Kidney tubule cell (primary cell): Measurements from ENCODE around the gene TMEM255B.

ENCODE experiments used
- DNase-seq: peaks from one replicate; pipeline ENCODE4 v3.0.0-alpha.2; 2018; ENCODE audit warnings: low spot score

The TMEM255B gene

DNA sequence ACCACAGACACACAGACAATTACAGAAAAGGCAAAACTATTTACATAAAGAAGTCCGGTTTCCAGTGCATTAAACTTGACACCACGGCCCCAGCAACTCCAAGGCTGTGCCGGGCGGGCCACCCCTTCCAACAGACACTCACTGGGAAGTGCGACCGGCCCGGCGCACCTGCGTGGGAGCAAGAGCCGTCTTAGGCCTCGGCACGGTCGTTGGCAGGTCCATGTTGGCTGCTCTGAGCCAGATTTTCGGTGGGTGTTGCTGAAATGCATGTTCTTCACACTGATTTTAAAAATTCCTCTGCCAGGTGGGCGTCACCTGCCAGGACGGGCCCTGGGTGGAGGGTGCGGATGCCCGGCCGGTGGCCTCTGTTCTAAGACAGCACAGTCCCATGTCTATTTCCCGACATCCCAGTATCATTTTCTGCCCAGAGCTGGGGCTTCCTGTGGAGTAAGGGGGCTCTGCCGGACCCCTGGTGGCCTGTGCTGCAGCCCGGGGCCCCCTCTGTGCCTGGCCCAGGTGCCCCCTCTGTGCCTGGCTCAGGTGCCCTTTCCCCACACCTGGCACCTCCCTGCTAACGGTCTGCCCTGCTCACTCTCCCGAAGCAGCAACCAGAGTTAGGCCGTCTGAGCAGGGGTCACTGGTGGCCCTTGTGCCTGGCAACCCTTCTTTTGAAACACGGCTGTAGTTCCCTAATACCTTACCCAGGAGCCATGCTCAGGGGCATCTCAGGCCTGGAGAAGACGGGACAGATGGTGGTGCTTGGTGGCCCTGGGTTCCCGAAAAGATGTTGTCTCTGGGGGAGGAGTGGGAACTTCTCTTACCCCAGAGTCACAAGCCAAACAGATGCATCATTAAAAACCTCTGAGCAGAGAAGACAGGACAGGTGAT lies 9.2 kb downstream of the TMEM255B start:
- DNase-seq: no peak

DNA sequence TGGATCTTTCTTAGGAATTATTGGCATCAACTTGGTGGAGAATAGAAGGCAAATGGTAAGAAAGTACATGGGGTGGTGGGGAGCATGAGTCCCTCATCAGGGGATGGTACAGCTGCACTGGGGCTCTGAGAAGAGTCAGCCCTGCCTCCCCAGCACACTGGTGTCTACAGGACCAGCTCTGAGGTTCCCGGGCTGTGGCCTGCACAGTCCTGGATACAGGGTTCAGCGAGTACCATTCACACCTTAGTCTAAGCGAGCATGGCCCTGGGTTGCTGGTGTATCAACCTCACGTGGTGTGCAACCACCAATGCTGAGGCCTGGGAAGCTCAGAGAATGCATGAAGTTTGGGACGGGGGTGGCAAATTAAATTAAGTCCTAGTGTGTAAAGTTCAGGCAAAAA lies 10.1 kb downstream of the TMEM255B start:
- no peak for DNase-seq

DNA sequence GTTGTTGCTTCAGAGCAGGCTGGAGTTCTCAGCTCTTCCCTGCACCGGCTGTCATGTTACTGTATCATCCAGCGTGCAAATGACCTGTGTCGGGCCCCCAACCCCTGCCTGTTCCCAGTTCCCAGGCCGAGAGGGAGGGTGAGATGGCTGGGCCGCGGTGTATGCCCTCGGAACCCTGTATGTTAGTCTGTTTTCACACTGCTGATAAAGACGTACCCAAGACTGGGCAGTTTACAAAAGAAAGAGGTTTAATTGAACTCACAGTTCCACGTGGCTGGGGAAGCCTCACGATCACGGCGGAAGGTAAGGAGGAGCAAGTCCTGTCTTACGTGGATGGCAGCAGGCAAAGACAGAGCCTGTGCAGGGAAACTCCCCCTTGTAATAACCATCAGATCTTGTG lies 10.9 kb downstream of the TMEM255B start:
- peak; percentile 37 for DNase-seq

DNA sequence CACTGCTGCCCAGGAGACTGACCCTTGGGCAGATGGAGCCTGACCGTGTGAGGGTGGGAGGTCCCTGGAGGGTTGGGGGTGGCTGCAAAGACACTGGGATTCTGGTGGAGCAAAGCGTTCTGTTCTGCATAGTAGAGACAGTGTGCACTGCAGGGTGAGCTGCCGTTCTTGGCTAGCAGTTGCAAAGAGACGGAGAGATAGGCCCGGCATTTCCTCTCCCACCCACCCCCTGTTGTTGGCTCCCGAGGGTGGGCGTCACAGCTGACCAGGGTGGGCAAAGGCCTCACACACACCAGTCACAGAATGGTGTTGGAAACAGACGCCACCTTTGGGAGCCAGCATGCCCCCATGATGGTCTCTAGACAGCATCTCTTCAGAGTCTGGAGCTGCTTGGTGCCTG lies 11.4 kb downstream of the TMEM255B start:
- DNase-seq: no peak

DNA sequence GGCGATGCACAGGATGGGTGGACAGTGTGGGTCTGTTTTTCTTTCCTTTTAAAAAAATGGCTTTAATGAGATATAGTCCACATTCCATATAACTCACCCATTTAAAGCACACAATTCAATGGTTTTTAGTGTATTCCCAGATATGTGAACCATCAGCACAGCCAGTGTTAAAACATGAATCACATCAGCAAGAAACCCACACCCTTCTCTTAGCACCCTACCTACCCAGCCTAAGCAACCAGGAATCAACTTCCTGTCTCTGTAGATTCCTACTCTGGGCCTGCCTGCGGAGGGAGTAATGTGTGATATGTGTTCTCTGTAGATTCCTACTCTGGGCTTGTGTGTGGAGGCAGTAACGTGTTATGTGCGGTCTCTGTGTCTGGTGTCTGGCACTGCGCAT lies 11.9 kb downstream of the TMEM255B start:
- DNase-seq: peak; percentile 20

DNA sequence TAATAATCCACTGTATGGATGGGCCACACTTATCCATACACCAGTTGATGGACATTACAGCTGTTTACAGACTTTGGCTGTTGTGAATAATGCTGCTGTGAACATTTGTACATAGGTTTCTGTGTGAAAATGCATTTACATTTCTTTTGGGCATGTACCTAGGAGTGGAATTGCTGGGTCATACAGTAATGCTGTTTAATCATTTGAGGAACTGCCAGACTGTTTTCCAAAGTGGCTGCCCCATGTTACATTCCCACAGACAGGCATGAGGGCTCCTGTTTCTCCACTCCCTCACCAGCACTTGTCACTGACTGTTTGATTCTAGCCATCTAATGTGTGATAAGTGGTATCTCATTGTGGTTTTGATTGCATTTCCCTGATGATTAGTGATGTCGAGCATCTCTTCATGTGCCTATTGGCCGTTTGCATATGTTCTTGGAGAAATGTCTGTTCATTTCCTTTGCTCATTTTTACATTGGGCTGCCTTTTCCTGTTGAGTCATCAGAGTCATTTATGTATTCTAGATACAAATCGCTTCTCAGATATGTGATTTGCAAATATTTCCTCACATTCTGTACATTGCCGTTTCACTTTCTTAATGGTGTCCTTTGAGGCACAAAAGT lies 12.8 kb downstream of the TMEM255B start:
- peak; percentile 41 for DNase-seq

DNA sequence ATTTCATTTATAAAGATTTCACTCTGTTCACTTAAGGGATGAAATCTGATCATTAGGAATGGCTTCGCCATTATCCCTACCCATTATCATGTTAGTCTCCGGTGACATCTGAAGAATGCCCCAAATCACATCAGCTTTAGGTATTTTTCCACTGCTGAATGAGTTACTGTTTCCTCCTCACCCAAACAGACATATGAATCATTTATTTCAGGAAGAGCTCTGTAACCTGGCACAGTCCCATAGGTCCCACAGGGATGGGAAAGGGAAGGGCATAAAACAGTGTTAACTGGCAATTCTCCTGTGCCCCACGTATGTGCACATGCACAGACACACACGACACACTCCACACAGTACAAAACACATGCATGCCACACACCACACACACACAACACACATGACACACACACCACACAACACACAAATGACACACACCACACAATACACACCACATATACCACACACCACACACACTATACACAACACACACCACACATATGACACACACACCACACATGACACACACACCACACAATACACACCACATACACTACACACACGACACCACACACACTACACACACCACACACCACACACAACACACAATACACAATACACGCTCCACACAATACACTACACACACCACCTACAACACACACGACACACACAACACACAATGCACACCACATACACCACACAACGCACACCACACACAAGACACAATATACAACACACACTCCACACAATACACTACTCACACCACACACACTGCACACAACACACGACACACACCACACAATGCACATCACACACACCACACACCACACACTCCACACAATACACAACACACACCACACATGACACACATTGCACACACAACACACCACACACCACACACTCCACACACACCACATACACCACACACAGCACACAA lies 15.4 kb downstream of the TMEM255B start:
- DNase-seq: peak; percentile 66

DNA sequence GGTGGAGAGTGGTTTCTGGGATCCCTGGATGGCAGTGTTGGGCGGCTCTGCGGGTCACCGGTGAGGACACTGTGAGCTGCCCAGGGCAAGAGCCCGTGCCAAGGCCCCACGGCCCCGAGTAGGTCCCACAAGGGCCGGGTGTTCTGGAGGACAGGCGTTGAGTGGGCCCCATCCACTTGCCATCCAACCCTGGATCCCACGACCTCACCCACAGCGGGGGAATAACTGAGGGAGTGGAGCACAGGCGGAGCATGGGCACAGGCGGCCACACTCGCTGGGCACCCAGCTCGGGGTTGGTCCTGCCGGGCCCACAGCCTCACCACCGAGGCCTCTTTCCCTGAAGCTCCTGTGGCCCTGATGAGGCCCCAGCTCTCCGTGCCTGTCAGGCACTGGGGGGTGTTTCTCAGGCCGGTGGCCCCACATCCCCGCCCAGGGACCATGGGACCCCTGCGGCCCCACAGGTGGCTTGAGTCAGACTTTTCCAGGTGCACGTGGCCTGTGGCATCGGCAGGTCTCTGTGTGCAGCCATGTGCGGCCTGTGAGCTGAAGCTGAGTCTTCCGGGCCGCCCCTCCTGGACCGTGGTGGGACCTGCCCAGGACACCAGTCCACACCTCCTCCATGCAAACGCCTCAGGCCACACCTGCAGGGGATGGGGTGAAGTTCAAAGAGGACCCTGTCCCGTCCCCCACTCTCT lies 16.6 kb downstream of the TMEM255B start:
- DNase-seq: no peak

DNA sequence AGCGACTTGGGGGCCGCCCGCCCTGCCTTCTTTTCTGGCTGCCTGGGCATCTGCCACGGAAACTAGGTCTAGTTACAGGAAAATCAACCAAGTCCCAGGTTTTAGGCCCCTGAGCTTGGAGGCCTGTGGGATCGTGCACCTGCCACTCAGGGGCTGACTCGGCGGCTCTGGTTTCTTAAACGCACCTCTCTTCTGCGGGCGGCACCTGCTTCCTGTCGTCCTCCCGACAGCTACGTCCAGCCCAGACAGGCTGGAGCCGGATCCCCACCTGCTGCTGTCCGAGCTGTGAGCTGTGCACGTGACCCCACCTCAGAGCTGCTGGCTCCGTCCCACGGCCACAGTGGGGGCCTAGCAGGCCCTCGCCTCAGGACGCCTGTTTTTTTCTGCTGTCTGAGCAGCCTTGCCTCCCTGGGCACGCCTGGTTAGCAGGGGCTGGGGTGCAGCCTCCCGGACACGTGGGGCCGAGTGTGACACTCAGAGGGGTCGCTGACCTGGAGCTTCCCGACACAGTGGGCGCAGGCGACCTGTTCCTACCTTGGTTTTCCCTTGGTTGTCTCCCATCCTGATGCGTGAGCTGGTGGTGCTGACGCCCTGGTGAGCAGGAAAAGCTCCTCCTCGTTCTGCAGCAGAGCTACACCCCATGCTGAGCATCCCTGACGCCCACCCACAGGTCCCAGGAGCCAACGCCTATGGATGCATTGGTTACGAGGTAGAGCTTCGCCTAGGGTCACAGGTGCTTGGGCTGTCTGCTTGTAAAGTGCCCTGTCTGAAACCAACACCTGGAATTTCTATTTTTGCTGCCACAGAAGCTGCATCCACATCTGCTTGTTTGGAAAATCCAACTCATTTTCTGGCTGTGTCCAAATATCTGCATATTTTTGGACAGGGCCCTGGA lies 17.5 kb downstream of the TMEM255B start:
- peak; percentile 7 for DNase-seq

DNA sequence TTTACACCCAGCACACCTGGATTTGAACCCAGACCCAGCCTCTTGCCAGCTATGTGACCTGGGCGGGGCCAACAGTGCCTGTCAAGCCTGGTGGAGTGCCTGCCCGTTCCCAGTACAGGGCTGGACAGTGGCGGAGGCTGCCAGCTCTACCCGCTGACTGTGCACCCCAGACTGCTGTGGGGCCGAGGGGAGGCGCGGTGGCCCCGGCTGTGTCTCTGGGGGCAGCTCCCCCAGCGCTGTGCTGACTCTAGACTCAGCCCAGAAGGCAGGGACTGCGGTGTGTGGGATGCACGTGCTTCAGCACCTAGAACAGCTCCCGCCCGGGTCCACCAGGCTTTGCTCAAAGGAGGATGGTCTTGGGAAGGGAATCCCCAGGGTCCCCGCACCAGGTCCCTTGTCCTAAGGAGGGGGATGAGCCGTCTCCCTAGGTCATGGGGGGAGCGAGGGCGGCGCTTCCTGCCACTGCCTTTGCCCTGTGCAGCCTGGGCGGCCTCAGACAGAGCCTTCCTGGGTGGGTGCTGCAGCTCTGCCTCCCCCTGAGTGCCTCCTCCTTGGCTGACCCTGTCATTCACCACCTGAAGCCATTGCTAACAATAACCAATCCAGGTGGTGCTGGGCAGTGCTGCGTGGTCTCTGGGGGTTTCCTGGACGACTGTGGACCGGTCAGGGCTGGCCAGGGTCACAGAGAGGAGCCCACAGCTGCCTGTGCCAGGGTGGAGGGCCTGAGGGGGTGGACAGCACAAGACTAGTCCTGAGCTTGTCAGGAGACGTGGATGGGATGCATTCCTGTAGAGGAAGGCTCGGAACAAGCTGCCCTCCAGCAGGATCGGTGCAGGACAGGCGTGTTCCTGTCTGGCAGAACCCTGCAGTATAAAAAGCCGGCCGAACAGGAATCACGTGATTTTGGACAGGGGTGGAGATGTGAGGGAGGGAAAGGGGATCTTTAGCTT lies 18.6 kb downstream of the TMEM255B start:
- peak; percentile 10 for DNase-seq

DNA sequence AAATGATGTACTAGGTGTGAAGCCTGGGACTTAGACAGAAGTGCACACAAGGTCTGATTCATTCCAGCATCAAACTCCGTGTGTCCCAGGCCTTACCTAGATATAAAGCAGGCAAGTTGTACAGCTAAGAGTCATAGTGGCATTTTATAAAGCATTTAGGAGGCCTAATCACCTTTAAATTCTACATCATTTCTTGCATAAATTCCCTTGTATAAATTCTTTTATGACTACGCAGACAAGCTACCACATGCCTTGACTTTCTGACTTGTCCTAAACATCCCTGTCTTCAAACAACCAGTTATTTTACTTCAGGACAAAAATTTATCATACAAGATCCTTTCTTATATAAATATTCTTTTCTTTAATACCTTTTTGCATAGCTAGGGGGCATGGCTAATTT lies 22.5 kb downstream of the TMEM255B start:
- no peak for DNase-seq

DNA sequence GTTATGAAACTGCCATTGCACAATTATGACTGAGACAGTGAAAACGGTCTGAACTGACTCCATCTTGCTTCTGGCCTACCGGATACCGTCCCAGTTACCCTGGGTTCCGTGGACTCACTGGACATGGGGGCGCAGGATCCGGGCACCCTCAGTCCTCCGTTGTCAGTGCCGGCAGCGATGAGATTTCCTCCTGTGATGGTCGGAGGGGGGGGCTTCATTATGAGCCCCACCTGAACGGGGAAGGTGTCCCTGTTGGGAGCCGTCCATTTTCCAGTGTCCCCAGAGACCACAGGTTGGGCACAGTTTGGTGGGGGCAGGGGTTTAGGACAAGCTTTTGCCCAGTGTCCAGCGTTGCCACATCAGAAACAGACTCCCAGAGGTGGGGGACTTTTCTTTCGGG lies 23.4 kb downstream of the TMEM255B start:
- no peak for DNase-seq

DNA sequence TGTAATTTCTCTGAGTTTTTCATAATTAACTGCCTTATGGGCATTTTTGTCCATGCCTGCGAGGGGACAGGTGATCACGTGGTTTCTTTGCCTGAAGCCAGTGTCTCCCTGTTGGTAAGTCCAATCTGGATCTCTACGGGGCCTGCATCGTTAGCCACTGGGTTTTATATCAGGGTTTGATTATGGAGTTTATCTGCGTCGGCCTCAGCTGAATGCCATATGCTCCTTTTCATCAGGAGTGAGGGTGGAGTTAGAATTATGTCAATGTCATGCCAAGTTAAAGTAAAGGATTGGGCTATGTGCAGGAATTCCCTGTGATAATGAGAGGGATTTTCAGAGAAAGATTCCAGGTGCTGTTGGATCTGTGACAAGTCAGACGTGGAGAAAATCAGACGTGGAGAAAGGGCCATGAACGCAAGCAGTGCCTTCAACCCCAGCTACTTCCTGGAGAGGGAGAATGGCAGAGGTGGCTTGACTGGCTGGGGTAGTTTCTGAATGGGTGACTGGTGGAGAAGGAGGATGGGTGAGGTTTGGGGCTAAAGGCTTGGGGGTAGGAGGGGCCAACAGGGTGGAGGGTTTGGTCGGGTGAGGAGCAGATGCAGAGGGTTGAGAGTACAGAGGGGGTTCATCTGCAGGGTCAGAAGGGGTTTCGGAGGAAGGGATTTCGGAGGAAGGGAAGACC lies 24.3 kb downstream of the TMEM255B start:
- DNase-seq: no peak

DNA sequence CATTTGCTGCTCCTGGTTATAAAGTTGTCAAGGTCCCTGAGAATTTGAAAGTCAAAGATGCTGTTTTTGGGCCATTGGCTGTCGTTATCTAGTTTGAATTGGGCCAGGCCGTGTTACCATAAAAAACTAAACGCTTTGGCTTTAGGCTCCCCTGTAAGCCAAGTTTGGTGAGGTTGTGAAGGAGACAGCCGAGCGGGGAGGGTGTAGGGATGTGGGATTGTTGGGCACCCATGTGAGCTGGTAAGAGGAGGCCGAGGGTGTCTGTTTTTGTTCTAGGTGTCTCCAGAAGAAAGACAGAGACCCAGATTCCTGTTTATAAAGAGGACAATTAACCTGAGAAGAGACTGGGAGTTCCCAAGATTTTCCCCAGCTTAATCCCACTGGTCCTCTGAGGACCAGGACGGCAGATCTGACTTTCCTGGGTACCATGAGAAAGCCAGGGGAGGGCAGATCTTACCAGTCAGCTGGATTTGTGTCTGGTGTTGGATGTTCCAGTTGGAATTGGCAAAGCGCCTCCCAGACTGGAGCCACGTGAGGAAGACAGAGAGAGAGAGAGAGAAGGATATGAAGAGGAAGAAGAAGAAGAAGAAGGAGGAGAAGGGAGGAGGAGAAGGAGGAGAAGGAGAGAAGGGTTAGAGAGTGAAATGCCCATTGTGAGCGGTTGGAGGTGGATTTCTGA lies 25.1 kb downstream of the TMEM255B start:
- peak; percentile 14 for DNase-seq

DNA sequence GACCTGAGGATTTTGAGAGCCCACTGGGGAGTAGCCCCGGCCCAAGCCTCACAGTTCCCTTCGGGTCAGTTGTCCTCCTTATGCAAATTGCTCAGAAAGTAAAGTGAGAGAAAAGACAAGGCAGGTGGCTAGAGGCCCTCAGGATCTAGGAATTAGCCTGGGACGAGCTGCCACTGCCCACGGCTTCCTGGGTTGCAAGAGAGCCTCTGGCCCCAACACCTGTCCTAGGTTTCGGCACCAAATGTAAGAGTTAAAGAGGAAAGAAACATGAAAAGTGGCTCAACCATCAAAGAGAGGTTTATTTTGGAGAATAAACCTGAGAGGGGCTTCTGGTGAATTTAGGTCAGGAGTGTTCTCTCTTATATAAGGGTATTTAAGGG lies 25.6 kb downstream of the TMEM255B start:
- DNase-seq: no peak

DNA sequence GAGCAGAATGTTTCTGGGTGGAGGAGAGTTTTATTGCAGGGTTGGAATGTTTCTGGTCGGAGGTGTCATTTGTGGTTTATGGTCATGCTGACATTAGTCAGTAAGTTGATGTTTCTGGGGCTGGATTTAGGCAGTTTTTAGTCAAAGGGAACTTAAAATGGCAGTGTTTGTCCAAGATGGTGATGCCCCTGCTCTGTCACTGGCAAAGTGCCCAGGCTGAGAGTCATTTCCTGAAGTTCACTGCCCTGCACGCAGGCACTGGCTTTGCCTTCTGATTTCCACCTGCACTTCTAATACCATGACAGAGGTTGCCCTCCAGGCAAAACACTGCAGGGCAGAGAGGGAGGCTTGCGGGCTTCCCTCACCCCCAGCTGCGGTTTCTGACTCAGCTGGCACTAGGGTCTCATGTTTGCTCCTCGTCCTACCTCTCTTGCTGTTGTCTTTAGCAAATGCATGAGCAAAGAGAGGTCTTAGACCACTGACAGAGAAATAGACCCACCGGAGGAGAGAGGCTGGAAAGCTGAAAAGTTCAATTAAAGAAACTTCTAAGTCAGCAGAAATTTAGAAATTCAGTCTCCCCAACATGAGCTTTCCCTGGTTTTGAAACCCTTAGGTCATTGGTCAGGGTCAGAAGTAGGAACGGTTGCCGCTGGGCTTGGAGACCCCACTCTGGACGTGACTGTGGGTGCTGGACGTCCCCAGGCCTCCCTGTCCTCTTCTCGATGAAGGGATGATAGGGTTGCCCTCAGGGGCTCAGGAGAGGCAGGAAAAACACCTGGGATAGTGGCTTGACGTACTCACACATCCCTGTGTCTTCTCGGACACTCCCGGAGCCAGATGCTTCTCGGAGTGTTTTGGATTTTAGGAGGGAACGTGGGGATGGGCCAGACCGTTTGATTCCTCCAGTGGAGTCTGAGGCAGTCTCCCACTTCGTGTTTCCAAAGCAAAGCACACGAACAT lies 26.3 kb downstream of the TMEM255B start:
- peak; percentile 97 for DNase-seq

DNA sequence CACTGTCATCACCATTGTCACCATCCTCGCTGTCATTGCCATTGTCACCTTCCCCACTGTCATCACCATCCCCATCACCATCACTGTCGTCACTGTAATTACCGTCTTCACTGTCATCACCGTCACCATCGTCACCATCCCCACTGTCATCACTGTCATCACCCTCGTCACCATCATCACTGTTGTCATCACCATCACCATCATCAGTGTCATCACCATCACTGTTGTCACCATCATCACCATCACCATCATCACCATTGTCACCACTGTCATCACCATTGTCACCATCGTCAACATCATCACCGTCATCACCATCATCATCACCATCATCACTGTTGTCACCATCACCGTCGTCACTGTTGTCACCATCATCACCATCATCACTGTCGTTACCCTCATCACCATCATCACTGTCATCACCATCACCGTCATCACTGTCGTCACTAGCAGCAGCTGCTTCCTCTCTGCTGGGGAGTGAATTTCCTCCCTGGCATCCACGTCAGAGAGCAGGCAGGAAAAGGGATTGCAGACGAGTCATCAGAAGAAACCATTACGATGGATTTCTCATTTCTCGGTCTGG lies 27.3 kb downstream of the TMEM255B start:
- peak; percentile 47 for DNase-seq
